Stimulated activated CD4-positive, alpha-beta T cell treated with anti-CD3 and anti-CD28 coated beads, Interleukin-4, amount 100 ng/mL, for 48 hours (primary cell): Measurements from ENCODE around the gene ATG101.

ENCODE experiments used
- DNase-seq, 2 donors: peaks; one replicate each; pipeline ENCODE4 v3.0.0-alpha.2; 2020; ENCODE audit warnings: low read depth in 2 of 2

ATG101 gene, protein sequence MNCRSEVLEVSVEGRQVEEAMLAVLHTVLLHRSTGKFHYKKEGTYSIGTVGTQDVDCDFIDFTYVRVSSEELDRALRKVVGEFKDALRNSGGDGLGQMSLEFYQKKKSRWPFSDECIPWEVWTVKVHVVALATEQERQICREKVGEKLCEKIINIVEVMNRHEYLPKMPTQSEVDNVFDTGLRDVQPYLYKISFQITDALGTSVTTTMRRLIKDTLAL

DNA sequence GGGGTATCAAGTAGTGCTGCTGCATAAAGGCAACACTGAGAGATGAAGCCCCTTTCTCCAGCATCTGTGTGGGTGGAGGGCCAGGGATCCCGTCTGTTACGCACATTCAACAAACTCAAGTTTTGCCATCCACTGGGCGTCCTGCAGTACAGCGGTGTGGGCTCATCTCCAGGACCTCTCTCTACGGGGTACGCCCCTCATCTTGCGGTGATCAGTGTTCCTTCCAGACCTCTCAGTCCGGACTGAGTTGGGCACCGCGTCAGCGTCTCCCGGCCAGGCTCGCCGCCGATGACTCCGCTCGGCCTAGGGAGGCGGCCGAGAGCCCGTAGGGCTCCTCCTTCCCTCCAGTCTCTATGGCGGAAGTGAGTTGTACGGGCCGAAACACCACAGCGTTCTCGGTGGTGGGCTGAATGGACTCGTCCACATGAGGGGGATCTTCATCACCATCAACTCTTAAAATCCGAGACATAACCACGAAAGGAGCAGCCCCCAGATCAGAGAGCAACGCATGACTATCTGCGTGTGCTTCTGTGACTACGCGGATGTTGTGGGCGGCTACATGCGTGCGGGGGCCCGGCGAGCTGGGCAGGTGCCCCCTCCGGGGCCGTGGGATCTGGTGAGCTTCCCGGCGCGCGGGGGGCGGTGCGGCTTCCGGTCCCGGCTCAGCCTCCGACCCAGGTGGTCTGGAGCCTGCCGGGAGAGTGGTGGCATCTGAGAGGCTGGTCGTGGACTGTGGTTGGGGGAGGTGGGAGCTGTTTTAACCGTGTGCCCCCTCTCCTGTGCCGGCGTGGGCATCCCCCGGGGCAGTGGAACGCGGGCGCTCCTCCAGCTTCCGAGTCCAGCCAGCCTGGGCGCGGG, at the start of gene ATG101:
TSS of gene ATG101 (plus strand) at position 652 of the 858 bp plus-strand sequence. CDS start 3,673 bp downstream, outside the sequence.
- DNase-seq = peak; percentile 69 to 82

DNA sequence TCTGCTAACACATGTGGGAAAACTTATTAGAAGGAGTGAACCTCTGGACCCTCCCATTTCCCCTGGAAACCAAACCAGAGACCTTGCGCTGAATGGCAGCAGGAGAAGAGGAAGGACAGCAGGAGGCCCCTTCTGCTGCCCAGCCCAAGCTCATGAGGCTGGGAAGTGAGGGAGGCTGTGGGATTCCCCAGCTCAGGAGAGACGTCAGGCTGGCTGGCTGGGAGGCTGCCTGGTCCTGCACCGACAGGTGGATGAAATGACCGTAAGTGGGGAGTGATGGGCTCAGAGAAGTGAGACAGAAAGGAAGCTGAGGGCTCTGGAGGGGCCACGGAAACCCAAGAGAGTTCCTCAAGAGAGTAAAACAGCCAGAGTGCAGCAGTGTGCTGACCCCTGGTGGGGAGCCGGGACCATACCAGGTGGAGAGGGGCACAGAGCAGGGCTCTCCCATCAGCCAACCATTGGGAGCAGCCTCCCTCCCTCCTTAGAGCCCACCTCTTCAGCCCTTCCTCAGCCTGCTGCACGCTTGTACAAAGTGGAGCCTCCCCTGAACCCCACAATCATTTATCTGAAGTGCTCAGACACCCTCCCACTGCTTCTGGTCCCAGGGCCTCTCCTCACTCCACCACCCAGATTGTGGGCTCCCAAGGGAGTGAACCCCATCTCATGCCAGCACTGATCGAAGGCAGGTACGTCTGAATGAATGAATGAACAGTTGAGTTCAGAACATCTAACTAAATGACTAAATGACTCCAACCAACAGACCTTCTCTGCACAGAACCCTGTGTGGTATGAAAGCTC, 49.0 kb upstream of the ATG101 start:
- peak; percentile 50 for DNase-seq

DNA sequence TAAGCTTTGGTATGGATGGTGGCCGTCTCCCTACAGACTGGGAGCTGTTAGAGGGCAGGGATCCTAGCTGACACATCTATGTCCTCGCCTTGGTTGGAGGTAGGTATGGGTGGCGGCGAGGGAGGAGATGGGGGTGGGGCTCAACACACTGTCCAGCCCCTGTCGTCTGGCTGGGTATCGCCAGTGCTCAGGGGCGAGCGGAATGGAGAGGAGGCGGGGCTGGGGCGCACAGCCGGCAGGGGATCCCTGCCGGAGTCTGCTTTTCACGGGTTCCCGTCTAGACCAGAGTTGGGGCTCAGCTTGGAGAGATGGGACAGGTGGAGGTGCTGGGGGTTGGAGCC, 47.0 kb upstream of the ATG101 start:
- no peak for DNase-seq

DNA sequence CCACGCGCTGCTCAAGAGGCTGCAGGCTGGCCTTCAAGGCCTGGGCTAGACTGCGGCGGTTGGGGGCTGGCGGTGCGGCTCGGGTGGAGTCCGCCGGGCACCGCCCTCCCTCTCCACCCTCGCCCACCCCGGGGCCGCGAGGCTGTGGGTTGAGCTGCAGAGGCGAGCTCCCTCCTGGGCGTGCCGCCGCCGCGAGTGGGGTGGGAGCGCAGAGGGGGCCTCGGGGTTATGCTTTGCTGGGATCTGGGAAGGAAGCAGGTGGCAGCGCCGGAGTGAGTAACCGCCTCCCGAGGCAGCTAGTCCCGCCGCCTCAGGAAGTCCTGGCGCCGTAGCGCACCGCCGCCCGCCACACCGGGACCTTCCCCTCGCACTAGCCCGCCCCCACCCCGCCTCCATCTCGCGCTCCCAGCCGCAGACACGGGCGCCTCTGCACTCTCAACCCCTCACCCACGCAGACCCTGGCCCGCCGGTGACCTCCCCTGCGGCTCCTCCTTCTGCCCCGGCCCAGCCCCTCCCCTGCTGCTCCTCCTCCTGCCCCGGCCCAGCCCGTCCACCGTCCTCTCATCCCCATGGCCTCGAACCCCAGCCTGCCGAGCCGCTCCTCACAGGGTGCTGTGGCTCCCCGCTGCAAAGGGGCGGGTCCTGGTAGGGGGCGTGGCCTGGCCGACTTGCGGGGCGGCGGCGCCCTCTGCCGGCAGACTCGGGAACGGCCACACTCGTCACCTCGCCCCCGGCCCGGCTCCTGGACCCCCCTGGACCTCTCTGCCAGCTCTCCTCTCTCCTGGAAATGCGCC, 46.4 kb upstream of the ATG101 start:
- peak; percentile 93 to 97 for DNase-seq

DNA sequence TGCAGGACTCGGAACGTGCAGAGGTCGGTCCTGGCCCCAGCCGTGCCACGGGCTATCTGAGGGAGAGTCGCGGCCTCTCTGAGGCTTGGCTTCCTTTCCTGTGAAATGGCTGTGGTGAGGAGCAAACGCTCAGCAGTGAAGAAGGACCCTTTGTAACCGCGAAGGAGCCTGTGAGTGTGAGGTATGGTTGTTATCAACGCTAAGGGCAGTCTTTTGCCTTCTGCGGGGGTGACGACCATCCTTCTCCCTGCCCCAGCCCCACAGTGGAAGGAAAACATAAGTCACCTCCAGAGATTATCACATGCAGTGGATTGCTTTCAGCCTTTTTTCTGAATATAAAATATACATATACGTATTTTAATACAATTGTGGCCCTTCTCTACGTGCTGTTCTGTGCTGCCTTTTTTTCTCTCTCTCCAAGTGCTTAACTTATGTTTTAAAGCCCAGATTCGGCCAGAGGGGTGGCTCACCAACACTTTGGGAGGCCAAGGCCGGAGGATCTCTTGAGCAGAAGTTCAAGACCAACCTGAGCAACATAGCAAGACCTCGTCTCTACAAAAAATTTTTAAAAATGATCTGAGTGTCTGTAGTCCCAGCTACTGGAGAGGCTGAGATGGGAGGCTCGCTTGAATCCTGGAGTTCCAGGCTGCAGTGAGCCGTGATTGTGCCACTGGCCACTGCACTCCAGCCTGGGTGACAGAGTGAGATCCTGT, 45.6 kb upstream of the ATG101 start:
- no peak for DNase-seq

DNA sequence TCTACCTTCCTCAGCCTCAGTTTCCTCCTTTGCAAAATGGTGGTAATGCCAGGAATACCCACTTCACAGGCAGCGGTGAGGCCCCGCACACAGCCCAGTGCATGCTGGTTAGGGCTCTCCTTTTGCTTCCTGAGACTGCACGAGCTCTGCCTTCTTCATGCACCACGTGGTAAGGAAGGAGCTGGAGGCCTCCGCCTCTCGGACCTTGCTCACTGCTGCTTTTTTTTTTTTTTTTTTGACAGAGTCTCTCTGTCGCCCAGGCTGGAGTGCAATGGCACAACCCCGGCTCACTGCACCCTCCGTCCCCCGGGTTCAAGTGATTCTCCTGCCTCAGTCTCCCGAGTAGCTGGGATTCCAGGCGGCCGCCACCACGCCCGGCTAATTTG, 44.9 kb upstream of the ATG101 start:
- peak; percentile 46 to 52 for DNase-seq

DNA sequence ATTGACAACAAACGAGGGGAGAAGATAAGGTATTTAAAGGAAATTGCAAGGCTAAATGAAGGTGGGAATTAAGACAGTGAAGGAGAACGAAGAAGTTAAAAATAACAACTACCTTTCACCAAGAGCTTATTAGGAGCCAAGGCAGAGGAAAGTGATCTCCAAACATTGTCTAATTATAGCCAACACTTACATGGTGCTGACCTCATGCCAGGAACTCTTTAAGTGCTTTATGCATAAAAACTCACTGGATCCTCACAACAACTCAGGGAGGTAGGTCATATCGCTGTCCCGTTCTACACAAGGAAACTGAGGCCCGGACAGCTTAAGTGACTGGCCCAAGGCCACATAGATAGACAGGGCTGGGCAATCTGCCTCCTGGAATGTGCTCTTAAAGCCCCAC, 43.5 kb upstream of the ATG101 start:
- no peak for DNase-seq

DNA sequence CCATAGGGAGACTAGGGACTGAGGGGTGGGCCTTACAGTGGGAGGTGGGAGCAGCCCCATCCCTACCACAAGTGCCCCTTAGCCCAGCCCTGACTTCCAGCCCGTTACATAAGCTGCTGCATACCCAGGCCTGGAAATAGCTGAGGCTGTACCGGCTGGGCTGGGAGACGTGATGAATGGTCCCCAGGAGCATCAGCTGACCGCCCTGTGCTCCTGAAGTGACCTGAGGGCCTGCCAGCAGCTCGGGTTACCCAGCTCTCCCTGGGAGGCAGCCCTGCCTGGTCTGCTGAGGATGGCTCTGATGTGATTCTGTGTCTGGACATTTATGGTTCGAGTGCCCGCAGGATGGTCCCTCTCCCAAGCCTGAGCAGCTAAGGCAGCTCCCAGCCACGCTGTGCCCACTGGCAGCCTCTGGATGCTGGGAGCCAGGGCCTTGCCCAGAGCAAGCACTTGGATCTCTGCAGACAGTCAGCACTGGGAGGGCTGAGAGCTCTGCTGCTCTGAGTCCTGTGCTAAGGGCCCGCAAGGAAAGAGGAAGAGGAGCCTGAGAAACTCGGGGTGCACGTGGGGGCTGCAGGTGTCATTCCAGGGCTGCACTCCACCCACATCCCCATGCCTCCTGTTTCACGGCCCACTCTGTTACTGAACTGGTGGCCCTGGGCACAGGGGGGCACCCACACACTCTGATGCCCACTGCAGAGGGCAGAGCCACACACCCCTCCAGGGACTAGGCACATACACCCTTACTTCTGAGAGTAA, 42.5 kb upstream of the ATG101 start:
- DNase-seq = no peak

DNA sequence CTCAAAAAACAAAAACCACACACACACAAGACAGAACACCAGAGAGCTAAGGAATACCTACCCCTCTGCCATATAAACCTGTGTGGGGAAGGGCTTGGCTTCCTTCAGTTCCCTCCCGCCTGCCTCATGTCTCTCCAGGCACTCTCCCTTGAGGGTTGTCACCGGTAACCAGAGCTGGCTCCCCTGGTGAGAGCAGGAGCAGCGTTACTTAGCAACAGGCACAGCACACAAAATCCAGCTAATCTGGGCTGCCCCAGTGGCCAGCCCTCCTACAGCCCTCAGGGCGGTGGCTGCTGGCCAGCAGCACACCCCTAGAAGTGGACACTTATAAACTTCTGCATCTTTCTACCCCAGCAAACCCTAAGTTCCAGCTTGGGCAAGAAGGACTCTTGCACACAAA, 40.1 kb upstream of the ATG101 start:
- DNase-seq = no peak

DNA sequence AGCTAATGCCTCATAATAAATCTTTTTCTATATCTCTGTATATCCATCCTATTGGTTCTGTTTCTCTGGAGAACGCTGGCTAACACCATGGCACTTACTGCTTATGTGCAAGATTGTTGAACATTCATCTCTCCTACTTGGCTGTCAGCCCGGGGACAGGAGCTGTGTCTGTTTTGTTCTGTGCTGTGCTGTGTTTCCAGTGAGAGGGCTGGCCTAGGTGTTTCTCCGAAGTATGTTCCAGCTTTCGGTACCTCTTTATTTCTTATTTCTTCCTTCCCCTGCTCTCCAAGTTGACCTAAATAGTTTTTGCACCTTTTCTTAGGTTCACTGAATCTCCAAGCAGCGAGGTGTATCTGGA, 37.4 kb upstream of the ATG101 start:
- DNase-seq = no peak

DNA sequence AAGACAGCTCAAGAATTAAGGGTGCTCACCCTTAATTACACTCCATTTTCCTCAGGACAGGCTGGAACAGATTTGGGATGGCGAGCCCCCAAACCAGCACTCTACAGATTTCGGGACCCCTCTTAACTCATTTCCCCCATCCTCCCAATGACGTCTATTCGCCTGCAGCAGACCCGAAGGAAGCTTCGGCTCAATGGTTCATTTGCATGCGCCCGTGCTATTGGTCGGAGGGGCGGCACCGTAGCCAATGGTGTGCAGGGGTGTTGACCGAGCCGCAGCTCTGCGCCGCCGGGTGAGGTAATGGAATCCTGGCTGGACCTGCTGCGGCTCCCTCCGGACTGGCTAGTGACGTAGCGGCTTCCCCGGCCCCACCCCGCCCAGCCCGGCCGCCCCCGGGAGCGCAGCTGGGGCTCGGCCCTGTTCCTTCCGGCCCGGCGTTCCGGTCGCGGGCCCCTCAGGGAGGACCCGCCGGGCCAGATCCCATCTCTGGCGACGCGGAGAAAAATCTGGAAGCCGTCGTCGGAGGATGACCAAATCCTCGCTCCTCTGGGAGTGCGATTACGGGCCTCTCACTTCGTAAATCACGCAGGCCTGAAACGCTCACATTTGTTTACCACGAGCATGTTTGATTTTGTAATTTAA, 36.9 kb upstream of the ATG101 start:
- peak; percentile 80 to 90 for DNase-seq

DNA sequence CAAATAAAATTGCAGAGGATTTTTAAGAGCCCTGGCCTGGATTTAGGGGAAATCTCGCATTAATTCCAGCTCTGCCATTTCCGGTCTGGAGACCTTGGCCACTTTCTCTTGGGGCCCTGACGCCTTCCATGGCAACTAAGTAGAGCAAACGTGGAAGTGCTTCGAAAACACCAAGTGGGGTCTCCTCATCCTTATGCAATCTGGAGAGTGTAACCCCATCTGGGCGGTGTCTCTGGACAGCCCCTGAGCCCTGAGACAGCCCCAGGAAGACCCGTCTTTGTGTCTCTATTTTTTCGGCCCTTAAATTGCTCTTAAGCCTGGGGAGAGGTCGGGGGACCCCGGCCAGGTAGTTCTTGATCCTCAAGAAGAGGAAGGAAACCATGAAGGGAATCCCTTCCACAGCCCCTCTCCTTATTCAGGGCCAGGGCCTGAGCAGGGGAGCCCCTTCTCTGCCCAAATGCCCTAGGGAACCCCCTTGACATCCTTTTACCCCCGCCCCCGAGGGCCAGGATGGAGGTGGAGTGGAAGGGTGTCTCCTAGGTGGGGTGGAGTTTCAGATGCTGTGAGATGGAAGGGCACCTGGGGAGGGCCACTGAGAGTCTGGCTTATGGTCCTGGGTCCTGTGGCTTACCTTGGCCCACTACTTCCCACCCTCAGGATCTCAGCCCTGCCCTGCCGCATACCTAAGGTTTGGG, 36.2 kb upstream of the ATG101 start:
- DNase-seq = no peak

DNA sequence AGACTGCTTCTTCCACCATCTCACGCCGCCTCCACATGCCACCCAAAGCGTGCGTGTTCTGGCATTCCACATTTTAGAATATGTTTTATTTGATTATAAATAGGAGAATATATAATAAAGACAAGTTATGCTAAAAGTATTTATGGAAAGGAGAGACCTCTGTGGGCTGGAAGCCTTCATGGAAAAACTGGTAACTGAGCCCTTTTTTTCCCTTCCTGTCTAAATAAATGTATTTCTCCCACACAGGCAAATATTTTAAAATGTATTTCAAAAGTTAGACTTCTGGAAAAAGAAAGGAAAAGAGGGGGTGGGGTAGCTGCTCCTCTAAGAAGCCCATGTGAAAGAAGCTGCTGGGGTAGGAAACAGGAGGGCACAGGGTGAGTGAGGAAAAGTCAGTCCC, 34.6 kb upstream of the ATG101 start:
- DNase-seq = no peak

DNA sequence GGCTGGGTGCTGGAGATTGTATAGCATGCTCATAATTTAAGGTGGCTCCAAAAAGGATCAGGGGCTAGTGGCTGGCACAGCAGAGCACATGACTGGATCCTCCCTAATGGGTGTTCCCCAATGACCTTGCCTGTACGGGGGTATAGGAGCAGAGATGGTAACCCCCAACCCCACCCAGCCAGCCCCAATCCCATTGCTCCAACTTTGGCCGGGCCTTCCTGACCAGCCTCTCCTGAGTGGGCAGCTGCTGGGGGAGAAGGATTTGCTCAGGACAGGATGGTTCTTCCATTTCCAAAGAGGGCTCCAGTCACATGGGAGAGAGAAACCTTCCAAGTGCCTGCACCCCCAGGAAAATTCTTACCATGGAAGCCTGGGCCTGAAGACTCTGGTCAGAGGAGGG, 33.9 kb upstream of the ATG101 start:
- no peak for DNase-seq

DNA sequence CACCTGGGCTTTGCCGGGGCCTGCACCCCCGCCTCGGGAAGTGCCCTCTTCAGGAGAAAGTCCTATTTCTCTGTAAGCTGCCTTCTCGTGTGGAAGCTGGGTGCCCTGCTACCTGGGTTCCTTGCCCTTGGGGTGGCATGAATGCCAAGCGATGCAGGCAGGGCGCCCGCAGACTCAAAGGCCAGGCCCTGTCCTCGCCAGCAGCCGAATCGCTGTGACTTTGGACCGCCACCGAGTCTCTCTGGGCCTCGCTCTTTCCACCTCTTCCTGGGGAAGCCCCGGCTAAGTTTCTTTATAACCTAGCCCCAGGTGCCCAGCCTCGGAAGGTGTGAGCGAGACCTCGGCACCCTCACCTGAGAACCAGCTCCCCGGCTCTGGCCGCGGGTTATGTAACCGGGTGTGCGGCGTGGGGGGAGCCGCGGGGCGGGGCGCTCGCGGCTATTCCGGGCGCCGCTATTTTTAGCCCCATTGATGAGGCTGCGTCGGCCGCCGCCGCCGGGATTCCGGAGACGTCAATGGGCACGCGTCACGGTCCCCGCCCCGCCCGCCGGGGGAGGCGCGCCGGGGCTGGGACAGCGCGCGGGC, 33.1 kb upstream of the ATG101 start:
- peak; percentile 57 for DNase-seq

DNA sequence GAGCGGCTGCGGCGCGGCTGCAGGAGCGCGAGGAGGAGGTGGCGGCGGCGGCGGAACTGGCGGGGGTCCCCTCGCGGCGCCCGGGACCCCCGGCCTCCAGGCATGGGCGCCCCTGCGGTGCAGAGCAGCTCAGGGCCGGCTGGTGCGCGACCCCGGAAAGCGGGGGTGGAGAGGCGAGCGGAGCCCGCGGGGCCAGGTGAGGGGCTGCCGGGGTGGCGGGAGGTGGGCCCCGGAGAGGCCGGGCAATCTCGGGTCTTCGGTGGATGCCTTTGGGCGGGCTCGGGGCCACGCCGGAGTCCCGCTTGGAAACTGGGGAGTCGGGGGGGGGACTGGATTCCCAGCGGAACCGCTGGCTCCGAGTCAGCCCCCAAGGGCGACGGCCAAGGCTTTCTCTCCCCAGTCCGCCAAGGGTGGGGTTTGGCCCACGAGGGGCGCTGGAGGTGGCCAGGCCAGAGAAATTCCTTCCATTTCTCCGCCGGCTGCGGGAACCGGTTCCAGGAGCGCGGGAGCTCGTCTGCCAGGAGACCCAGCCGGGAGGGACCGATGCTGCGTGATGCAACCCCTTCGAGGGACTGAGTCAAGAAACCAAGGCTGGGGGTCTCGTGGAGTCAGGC, 32.4 kb upstream of the ATG101 start:
- no peak for DNase-seq

DNA sequence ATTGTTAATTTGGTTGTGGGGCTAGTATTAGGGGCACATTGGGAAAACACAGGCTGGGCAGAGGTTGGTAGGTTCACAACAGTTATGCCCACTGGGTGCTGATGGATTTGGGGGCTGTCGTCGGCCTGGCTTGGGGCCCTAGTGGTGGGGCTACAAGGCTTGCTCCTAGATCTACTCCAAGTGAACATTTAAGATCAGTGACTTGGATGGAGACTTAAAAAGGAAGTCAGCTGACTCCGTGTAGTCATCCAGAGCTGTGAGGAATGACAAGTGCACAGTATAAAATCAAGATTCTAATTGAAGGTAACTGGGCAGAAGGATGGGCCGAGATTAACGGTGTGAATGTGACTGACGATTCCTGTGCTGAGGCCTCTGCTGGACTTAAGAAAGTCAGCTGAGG, 31.3 kb upstream of the ATG101 start:
- DNase-seq = no peak

DNA sequence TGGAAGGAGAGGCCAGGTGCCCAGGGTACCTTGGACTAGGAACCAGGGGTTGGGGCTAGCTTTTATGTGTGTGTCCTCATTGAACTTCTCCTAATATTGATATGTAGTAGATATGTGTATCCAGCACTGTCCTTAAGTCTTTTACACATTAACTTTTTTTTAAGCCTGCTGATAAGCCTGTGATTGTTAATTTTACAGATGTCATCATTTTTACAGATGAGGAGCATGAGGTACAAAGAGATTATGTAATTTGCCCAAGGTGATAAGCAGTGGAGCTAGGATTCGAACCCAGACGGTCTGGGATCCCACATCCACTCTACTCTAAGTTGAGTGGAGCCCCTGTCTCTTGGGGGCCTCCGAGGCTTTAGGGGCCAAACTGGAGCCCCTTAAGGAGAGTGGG, 28.7 kb upstream of the ATG101 start:
- DNase-seq = no peak

DNA sequence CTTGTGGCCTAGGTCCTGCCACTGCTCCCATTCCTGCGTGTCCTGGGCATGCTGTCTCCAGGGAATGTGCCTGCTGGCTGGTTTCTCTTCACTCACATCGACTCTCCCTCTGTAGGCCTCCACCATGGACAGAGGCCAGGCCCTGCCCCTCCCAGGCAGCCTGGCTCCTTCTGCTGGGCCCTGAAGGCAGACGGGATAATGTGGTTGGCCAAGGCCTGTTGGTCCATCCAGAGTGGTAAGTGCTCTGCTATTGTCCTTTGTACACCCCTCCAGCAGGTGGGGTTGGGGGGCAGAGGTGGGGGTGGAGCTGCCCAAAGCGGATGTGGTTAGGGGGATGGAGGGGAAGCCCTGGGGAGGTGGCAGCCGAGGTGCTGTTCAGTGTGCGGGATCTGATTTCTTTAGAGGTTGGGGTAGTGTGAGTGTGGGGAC, 28.1 kb upstream of the ATG101 start:
- DNase-seq = no peak
